GM12872 (cell line): ENCODE data around the gene GALNT12.

Experiments
- CTCF ChIP-seq: IDR thresholded peaks from 3 replicates; pipeline ENCODE4 v1.5.1; 2011; ENCODE audit warnings: low read depth, mild to moderate bottlenecking, low read length, moderate library complexity; ENCODE audit not compliant: insufficient read depth

GALNT12 gene

GRCh38 chr9:98777618-98778017, 29.9 kb upstream of the GALNT12 start:
- TF ChIP-seq CTCF, result no peak

- TF ChIP-seq CTCF, result no peak
These were observed 29.2 kb upstream of the GALNT12 start for GRCh38 chr9:98778251-98778650.

GRCh38 chr9:98778711-98779530, 28.5 kb upstream of the GALNT12 start:
- no peak for TF ChIP-seq CTCF

GRCh38 chr9:98780059-98780749, 27.3 kb upstream of the GALNT12 start:
- no peak for TF ChIP-seq CTCF

- TF ChIP-seq CTCF, result no peak
These were observed 25.7 kb upstream of the GALNT12 start for GRCh38 chr9:98781588-98782383.

GRCh38 chr9:98783518-98784226, 23.8 kb upstream of the GALNT12 start:
- no peak for TF ChIP-seq CTCF
